Non-pigmented ciliary epithelial cell (primary cell): ENCODE results near the gene SUPV3L1.
"Not testable (repeated sequence)": the region's sequence is repeated elsewhere in the genome, so short reads cannot be mapped to it uniquely, and the experiment has no call there.

Experiments used
- DNase-seq: peaks from one replicate; pipeline ENCODE4 v3.0.0-alpha.2; 2010; ENCODE audit warnings: low read depth

SUPV3L1 gene

GRCh38 chr10:69179743-69180524, at the start of gene SUPV3L1:
SUPV3L1 (plus strand) TSS chr10:69180234; CDS start chr10:69180292, 58 bp downstream.
- peak; percentile 90 for DNase-seq

- peak; percentile 14 for DNase-seq
These were observed 49.8 kb upstream of the SUPV3L1 start for GRCh38 chr10:69130251-69130650.

- DNase-seq: no peak
These were observed 40.1 kb upstream of the SUPV3L1 start for GRCh38 chr10:69139961-69140360.

GRCh38 chr10:69141304-69141703, 38.7 kb upstream of the SUPV3L1 start:
- DNase-seq: no peak

- not testable (repeated sequence) for DNase-seq
These were observed 38.0 kb upstream of the SUPV3L1 start for GRCh38 chr10:69142074-69142473.

- DNase-seq: no peak
These were observed 37.1 kb upstream of the SUPV3L1 start for GRCh38 chr10:69142983-69143382.

GRCh38 chr10:69145329-69145728, 34.7 kb upstream of the SUPV3L1 start:
- DNase-seq: no peak

DNA sequence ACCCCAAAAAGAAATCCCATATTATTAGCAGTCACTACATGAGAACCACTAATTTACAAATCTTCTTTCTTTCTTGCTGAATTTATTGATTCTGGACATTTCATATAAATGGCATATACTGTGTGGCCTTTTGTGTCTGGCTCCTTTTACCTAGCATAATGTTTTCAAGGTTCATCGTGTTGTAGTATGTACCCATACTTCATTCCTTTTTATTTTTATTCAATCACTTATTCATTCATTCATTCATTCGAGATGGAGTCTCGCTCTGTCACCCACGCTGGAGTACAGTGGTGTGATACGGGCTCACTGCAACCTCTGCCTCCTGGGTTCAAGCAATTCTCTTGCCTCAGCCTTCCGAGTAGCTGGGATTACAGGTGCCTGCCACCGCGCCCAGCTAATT, 34.2 kb upstream of the SUPV3L1 start:
- no peak for DNase-seq

- no peak for DNase-seq
These were observed 33.3 kb upstream of the SUPV3L1 start for GRCh38 chr10:69146759-69147158.

- no peak for DNase-seq
These were observed 28.1 kb upstream of the SUPV3L1 start for GRCh38 chr10:69151984-69152383.

- DNase-seq: no peak
These were observed 26.8 kb upstream of the SUPV3L1 start for GRCh38 chr10:69153227-69153626.

GRCh38 chr10:69160809-69161241, 19.2 kb upstream of the SUPV3L1 start:
- DNase-seq: no peak

DNA sequence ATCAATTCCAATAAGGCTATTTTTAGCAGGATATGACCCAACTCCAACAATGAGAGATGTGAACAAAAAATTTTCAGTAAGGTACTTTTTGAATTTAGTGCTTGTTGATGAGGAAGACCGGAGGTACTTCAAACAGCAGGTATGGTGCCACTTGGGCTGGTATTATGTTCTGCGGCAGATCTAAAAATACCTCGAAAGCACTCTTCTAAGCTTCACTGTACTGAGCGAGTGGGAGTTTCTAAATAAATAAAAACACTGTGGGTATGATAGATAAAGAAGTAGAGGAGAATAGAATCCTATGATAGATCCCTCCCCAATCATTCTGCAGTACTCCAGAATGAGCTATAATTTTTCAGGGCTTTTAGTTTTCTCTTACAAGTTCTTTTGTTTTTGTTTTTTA, 11.5 kb upstream of the SUPV3L1 start:
- DNase-seq: no peak

DNA sequence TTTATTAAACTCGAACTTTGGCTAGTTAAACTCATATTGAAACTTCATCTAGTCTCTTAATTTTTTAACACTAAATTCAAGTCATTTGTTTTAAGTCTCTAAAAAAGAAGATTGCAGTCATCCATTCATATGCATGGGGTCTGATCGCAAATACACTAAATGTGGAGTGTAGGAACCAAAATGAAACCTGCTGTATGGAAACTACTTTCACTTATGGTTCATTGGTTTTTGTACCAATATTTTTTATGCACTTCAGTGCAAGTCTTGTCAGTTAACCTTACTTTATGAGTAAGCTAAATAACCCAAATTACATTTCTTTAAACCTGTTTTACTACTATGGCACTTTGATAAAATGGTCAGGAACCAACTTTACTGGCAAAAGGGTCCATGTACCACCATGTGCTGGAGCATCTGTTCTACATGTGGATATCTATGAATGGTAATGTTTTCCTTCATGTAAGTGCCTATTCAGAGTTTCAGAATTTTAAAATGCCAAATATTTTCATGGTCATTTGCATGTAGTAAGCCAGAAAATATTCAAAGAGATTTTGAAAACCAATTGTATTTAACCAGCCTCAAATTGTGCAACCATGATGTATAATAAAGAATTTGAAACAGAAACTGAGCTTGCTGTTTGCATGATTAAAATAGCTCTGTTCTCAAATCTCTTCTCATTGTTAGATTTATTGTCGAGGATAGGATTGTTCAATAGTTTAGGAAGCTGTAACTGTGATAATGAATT, 7.6 kb upstream of the SUPV3L1 start:
- DNase-seq: no peak

GRCh38 chr10:69175326-69175725, 4.7 kb upstream of the SUPV3L1 start:
- DNase-seq: not testable (repeated sequence)

DNA sequence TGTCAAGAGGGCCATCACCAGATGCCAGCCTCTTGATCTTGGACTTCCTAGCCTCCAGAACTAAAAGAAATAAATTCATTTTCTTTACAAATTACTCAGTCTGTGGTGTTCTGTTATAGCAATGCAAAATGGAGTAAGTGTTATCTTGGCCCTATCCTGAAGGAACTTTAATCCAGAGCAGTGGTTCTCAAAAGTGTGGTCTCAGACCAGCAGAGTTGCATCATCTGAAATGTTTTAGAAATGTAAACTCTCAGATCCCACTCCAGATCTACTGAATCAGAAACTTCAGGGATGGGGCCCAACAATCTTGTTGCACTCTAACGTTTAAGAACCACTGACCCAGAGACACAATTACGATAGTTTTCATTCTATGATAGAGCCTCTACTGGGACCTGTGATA, 3.2 kb upstream of the SUPV3L1 start:
- no peak for DNase-seq

GRCh38 chr10:69179089-69179742, 818 bp upstream of the SUPV3L1 start:
- no peak for DNase-seq

GRCh38 chr10:69180525-69181204, 631 bp downstream of the SUPV3L1 start:
- no peak for DNase-seq

DNA sequence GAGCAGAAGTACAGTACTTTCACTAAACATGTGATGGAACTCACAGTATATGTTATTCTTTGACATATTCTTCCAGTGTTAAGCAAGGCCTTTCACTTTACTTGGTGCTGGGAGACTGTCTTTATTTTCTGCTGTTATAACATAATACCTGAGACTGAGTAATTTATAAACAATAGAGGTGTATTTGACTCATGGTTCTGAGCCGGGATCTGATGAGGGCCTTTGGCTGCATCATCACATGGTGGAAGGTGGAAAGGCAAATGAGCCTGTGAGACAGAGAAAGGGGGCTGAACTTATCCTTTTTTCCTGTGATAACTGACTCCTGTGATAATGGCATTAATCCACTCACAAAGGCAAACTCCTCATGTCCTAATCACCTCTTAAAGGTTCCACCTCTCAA, 1.4 kb downstream of the SUPV3L1 start:
- DNase-seq: no peak

- no peak for DNase-seq
These were observed 2.0 kb downstream of the SUPV3L1 start for GRCh38 chr10:69182005-69182404.

GRCh38 chr10:69186524-69186923, 6.5 kb downstream of the SUPV3L1 start:
- DNase-seq: no peak

DNA sequence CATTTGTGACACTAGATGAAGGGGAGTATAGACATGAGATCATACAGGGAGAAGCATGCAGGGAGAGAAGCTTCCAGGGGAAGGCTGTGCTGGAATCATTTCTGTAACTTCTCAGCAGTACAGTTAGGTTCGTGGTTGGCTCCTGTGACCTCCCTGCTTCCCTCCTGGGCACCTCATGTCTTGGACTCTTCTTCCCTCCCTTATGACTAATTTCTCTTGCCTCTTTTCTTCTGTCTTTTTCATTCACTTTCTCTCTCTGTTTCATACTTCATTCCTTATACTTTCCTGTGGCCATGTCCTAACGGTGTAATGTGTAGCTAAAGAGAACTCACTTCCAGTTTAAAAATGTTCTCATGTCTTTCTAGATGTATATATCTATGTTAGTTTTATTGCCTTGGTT, 21.0 kb downstream of the SUPV3L1 start:
- DNase-seq: no peak
